Heart left ventricle (tissue), 16 donors: ENCODE data around the gene DTNB. TPM values are rescaled to one million over a fixed set of nuclear protein-coding genes. Genes with fewer than 3 reads are reported as not detected.

Experiments
- ATAC-seq, 4 donors: fragments of 200-7000 bp; cut with Tn5 transposase; one replicate each; pipeline ENCODE4 v1.9.1; 2020 to 2022; ENCODE audit warnings: moderate library complexity in 4 of 4, mild to moderate bottlenecking in 3 of 4, moderate number of reproducible peaks in 1 of 4
- DNase-seq, 5 donors: peaks; one replicate each; pipeline ENCODE4 v3.0.0-alpha.2; 2020
- H3K27ac ChIP-seq, 12 donors: fragments of 200-600 bp; sonication (generic) in 4 of 12; one replicate each; pipeline versions ENCODE4 v1.5.0 to v1.8.0; 2016 to 2022; ENCODE audit warnings: mild to moderate bottlenecking in 2 of 12
- H3K27me3 ChIP-seq, 9 donors: fragments of 200-600 bp; sonication (generic) in 2 of 9; one replicate each; pipeline versions ENCODE4 v1.5.1 to v1.8.0; 2016 to 2022; ENCODE audit warnings: mild to moderate bottlenecking in 3 of 9
- H3K36me3 ChIP-seq, 9 donors: fragments of 200-600 bp; sonication (generic) in 2 of 9; one replicate each; pipeline versions ENCODE4 v1.5.0 to v1.8.0; 2018 to 2022; ENCODE audit warnings: mild to moderate bottlenecking in 2 of 9
- H3K4me1 ChIP-seq, 12 donors: fragments of 200-600 bp; sonication (generic) in 4 of 12; one replicate each; pipeline versions ENCODE4 v1.5.0 to v1.8.0; 2016 to 2022; ENCODE audit warnings: mild to moderate bottlenecking in 3 of 12
- H3K4me3 ChIP-seq, 12 donors: fragments of 200-600 bp; sonication (generic) in 4 of 12; one replicate each; pipeline versions ENCODE4 v1.5.0 to v1.8.0; 2017 to 2022; ENCODE audit warnings: mild to moderate bottlenecking in 9 of 12, moderate library complexity in 4 of 12
- H3K9me3 ChIP-seq, 12 donors: fragments of 200-600 bp; sonication (generic) in 4 of 12; one replicate each; pipeline versions ENCODE4 v1.5.0 to v1.8.0; 2016 to 2022; ENCODE audit warnings: mild to moderate bottlenecking in 1 of 12
- POLR2A ChIP-seq, 2 donors: fragments of 450-650 bp; IDR thresholded peaks; one replicate each; pipeline ENCODE4 v1.6.1; 2017; ENCODE audit warnings: antibody characterized with exemption in 2 of 2, mild to moderate bottlenecking in 2 of 2, moderate library complexity in 2 of 2
- WGBS, 4 donors: extraction: QIAGEN DNeasy Blood & Tissue Kit in 2 of 4; methylation state at CpG; one replicate each; pipeline versions ENCODE4 v1.1.5 to v1.1.7; 2013 to 2018; 5-methylcytosine and 5-hydroxymethylcytosine counted together
- intact Hi-C, 10 donors: fragments of 100-400 bp; cut with DNase I; formaldehyde crosslinking; loops; one replicate each; pipeline versions ENCODE4 v1.11.1 to v1.14.2; 2022
- polyA plus RNA-seq, 2 donors: library from polyadenylated mRNA; stranded (reverse); fragments of 200-250 nt; gene quantifications; one replicate each; pipeline ENCODE4 v1.2.3, GENCODE V29; 2013
- total RNA-seq, 9 donors: library from RNA; depleted of rRNA in 2 of 9; stranded (reverse); fragments of >200 nt in 2 of 9; fragmentation: NEBNext Ultra II Directional in 3 of 9; extraction: Animal tissue kit (Norgen Biotek cat#: 25700) in 3 of 9; gene quantifications; one replicate each; pipeline versions ENCODE4 v1.1.0 to v1.2.4, GENCODE V29; 2016 to 2023
- TF ChIP-seq, protein P1 (sequence below), 12 donors: fragments of 200-600 bp; sonication (generic) in 4 of 12; IDR thresholded peaks; one replicate each; pipeline versions ENCODE4 v1.5.0 to v1.8.0; 2018 to 2022; ENCODE audit warnings: antibody characterized with exemption in 12 of 12, mild to moderate bottlenecking in 5 of 12
- donor health status: ischemic (EF 13 %, LVEDD 7.1; RV severe dilation, severe dysfunction).
- donor health status: healthy with polysubstance abuse.
- donor health status: DM: no; HTN: yes; CAD: no.
- donor health status: DM: no; HTN: no; CAD: no.
- donor health status: ischemic (EF 25% LVEDD 6.9; RV normal size, moderate dysfunction).
- donor health status: ischemic (EF 25% LVEDD 5.7; RV mildly dilated, moderate dysfunction).
- donor health status: healthy.
- donor health status: DM: yes; HTN: yes; CAD: no.
- donor health status: ischemic (EF 35%, LVEDD 5.7; RV mildly dilated, moderate dysfunction).
- donor health status: nonischemic (EF 11% LVEDD 7.7; RV severe dilation, severe dysfunction).
- donor health status: DM: yes; HTN: yes; CAD: no.
- donor health status: PGD.
- donor health status: ischemic (EF 29% LVEDD 5.4; RV normal size, mild dysfunction).
- donor health status: nonischemic (EF 23%, LVEDD 6.1; RV moderate dilation, normal function).

The DTNB gene
- total and polyA plus RNA-seq, 11 donors: 2.5 to 17.3 (median 5.6) TPM

DNA sequence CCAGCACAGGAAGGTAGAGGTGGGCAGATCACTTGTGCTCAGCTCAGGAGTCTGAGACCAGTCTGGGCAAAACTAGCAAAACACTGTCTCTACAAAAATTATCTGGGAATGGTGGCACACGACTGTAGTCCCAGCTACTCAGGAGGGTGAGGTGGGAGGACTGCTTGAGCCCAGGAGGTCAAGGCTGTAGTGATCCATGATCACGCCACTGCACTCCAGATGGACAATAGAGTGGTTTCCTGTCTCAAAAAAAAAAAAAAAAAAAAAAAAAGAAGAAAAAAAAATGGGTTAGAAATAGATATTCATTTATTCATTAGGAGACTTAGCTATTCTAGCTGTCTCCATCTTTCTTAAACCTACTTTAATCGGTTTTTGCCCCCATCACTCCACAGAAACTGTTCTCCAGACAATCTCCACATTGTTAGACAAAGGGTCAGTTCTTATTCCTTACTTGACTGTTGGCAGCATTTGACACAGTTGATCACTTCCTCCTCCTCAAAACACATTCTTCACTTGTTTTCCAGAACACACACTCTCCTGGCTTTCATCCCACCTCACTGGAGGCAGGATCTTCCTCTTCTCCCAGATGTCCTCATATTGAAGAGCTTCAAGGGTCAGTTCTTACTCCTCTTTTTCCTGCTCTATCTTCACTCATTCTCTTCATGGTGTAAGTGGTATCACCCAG is 103.1 kb downstream of the DTNB start:
- Histone ChIP-seq H3K4me1 (peaks cover 0 to 26% (median 7%) of the 10 kb centered on the region in 12 donors), H3K36me3 (no peaks in the 10 kb centered on the region), H3K4me3 (no peak overlapping the region), H3K27me3 (no peaks in the 10 kb centered on the region), H3K9me3 (no peaks in the 10 kb centered on the region), H3K27ac (no peak overlapping the region)
- WGBS, 4 donors: 52 to 62% (median 55%) methylated on average over 3 of the region's 3 CpGs
- intact Hi-C loops: no loop called here
- ATAC-seq: peak in 1 of 4 donors; percentile 43
- TF ChIP-seq POLR2A (IDR thresholded peaks at IDR 0.05): no peak
- TF ChIP-seq, protein P1, sequence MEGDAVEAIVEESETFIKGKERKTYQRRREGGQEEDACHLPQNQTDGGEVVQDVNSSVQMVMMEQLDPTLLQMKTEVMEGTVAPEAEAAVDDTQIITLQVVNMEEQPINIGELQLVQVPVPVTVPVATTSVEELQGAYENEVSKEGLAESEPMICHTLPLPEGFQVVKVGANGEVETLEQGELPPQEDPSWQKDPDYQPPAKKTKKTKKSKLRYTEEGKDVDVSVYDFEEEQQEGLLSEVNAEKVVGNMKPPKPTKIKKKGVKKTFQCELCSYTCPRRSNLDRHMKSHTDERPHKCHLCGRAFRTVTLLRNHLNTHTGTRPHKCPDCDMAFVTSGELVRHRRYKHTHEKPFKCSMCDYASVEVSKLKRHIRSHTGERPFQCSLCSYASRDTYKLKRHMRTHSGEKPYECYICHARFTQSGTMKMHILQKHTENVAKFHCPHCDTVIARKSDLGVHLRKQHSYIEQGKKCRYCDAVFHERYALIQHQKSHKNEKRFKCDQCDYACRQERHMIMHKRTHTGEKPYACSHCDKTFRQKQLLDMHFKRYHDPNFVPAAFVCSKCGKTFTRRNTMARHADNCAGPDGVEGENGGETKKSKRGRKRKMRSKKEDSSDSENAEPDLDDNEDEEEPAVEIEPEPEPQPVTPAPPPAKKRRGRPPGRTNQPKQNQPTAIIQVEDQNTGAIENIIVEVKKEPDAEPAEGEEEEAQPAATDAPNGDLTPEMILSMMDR (IDR thresholded peaks at IDR 0.05): no peak
- DNase-seq: no peak

DNA sequence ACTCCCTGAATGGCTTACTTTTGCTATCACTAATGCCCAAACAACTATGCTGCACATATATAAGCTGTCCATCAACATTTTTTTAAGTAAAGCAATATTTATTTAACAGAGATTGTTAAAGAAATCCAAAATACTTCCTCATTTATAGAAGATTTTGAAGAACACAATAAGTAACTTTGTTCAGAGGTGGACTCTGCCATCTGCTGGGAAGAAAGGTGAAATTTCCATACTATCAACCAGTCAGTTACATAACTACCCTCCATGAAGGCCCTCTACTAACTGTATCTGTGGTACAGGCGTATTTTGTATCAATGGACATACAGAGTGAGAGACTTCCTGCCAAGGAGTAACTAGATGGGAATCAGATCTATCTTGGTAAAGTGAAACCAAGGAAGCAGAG is 106.0 kb downstream of the DTNB start:
- intact Hi-C loops: no loop called here
- H3K4me1 ChIP-seq: peaks cover 0 to 26% (median 7%) of the 10 kb centered on the region in 12 donors
- H3K9me3 ChIP-seq: no peaks in the 10 kb centered on the region
- peak overlapping the region in 1 of 12 donors; percentile 81 for H3K27ac ChIP-seq
- no peak overlapping the region for H3K4me3 ChIP-seq
- H3K36me3 ChIP-seq: no peaks in the 10 kb centered on the region
- DNase-seq (no peak), ATAC-seq (peak in 2 of 4 donors; percentile 55 to 63)
- WGBS, 4 donors: 73 to 87% (median 83%) methylated on average over 1 of the region's 1 CpG
- TF ChIP-seq, protein P1 (IDR thresholded peaks at IDR 0.05): peak; percentile 18 to 54 (median 34)
- TF ChIP-seq POLR2A (IDR thresholded peaks at IDR 0.05): no peak
- no peaks in the 10 kb centered on the region for H3K27me3 ChIP-seq

DNA sequence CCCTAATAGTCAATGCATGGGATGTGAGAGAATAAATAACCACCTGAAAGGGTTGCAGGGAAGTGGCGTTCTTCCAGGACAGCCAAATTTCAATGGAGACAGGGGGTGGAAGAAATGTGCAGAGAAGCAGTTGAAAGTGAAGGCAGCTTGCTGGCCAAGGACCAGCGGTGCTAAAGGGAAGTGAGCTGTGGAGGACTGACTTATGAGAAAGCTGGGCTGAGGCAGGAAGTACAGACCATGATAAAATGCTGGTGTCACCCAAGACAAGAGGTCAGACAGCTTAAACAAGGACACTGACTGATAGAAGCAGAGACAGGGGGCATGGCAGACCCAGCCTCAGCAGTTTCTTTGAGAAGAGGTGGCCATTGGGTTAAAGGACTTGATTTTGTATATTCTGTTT is 106.7 kb downstream of the DTNB start:
- H3K36me3 ChIP-seq: no peaks in the 10 kb centered on the region
- intact Hi-C loops: no loop called here
- no peak overlapping the region for H3K4me3 ChIP-seq
- H3K27ac ChIP-seq: peak overlapping the region in 1 of 12 donors; percentile 81
- DNase-seq (peak in 3 of 5 donors; percentile 34 to 46 (median 41)), ATAC-seq (peak; percentile 50 to 82 (median 68))
- H3K4me1 ChIP-seq: peaks cover 0 to 31% (median 7%) of the 10 kb centered on the region in 12 donors
- H3K9me3 ChIP-seq: no peaks in the 10 kb centered on the region
- H3K27me3 ChIP-seq: no peaks in the 10 kb centered on the region
- WGBS, 4 donors: 42 to 53% (median 43%) methylated on average over 2 of the region's 2 CpGs
- TF ChIP-seq POLR2A (IDR thresholded peaks at IDR 0.05): no peak
- TF ChIP-seq, protein P1 (IDR thresholded peaks at IDR 0.05): no peak

DNA sequence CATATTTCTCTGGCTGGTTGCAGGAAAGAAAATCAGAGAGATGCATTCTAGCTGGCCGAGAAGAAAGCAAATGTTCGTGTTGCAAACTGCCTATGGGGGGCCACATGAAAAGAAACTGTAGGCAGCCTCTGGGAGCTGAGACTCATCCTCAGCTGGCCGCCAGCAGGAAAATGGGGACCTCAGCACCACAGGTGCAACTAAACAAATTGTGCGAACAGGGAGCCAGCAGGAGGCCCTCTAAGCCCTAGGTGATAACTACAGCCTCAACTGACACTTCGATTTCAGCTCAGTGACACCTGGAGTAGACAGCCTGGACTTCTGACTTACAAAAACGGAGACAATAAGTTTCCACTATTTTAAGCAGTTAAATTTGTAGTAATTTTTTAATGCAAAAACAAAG is 107.3 kb downstream of the DTNB start:
- no peaks in the 10 kb centered on the region for H3K9me3 ChIP-seq
- H3K4me3 ChIP-seq: no peak overlapping the region
- H3K4me1 ChIP-seq: peaks cover 0 to 32% (median 7%) of the 10 kb centered on the region in 12 donors
- no peaks in the 10 kb centered on the region for H3K36me3 ChIP-seq
- intact Hi-C loops: no loop called here
- H3K27me3 ChIP-seq: no peaks in the 10 kb centered on the region
- peak overlapping the region in 1 of 12 donors; percentile 81 for H3K27ac ChIP-seq
- no peak for ATAC-seq
- TF ChIP-seq, protein P1 (IDR thresholded peaks at IDR 0.05): no peak
- no peak for TF ChIP-seq POLR2A (IDR thresholded peaks at IDR 0.05)
- no peak for DNase-seq
- 93 to 97% (median 96%) methylated on average over 6 of the region's 6 CpGs for WGBS, 4 donors
